Fibroblast of skin of back (primary cell): ENCODE results near the gene AFAP1.

Source experiments
- DNase-seq: peaks from one replicate; pipeline ENCODE4 v3.0.0-alpha.2; 2013

AFAP1 gene

GRCh38 chr4:7838136-7838782 lies 101.4 kb downstream of the AFAP1 start:
- no peak for DNase-seq

GRCh38 chr4:7837597-7838135 lies 102.0 kb downstream of the AFAP1 start:
- DNase-seq = no peak

- no peak for DNase-seq
Observed at GRCh38 chr4:7831858-7832730, 107.6 kb downstream of the AFAP1 start.

GRCh38 chr4:7831330-7831729 lies 108.3 kb downstream of the AFAP1 start:
- peak; percentile 95 for DNase-seq

- no peak for DNase-seq
Observed at GRCh38 chr4:7830747-7831146, 108.9 kb downstream of the AFAP1 start.

GRCh38 chr4:7829652-7830580 lies 109.7 kb downstream of the AFAP1 start:
- DNase-seq = no peak

GRCh38 chr4:7828793-7829301 lies 110.8 kb downstream of the AFAP1 start:
- DNase-seq = peak; percentile 73

GRCh38 chr4:7828011-7828720 lies 111.5 kb downstream of the AFAP1 start:
- peak; percentile 100 for DNase-seq

GRCh38 chr4:7827566-7827965 lies 112.1 kb downstream of the AFAP1 start:
- DNase-seq = peak; percentile 40

GRCh38 chr4:7826909-7827306 lies 112.8 kb downstream of the AFAP1 start:
- DNase-seq = no peak

- no peak for DNase-seq
Observed at GRCh38 chr4:7826176-7826908, 113.3 kb downstream of the AFAP1 start.

- DNase-seq = no peak
Observed at GRCh38 chr4:7824218-7824617, 115.4 kb downstream of the AFAP1 start.

- peak; percentile 47 for DNase-seq
Observed at GRCh38 chr4:7823416-7823824, 116.2 kb downstream of the AFAP1 start.

GRCh38 chr4:7822877-7823276 lies 116.8 kb downstream of the AFAP1 start:
- peak; percentile 50 for DNase-seq

- no peak for DNase-seq
Observed at GRCh38 chr4:7822137-7822505, 117.5 kb downstream of the AFAP1 start.

- DNase-seq = peak; percentile 38
Observed at GRCh38 chr4:7821245-7822136, 118.2 kb downstream of the AFAP1 start.

GRCh38 chr4:7820031-7820818 lies 119.4 kb downstream of the AFAP1 start:
- no peak for DNase-seq

GRCh38 chr4:7819446-7819845 lies 120.2 kb downstream of the AFAP1 start:
- no peak for DNase-seq

- peak; percentile 56 for DNase-seq
Observed at GRCh38 chr4:7818399-7818911, 121.2 kb downstream of the AFAP1 start.
